DMS153 treated with DMSO at 0.1 percent for 48 hours (cell line): ENCODE measurements around the gene MAPK8IP3.

Experiments
- DNase-seq: peaks from one replicate; lab custom pipeline; 2025; ENCODE audit not compliant: unreplicated experiment; lab: John Stamatoyannopoulos, UW

The MAPK8IP3 gene

DNA sequence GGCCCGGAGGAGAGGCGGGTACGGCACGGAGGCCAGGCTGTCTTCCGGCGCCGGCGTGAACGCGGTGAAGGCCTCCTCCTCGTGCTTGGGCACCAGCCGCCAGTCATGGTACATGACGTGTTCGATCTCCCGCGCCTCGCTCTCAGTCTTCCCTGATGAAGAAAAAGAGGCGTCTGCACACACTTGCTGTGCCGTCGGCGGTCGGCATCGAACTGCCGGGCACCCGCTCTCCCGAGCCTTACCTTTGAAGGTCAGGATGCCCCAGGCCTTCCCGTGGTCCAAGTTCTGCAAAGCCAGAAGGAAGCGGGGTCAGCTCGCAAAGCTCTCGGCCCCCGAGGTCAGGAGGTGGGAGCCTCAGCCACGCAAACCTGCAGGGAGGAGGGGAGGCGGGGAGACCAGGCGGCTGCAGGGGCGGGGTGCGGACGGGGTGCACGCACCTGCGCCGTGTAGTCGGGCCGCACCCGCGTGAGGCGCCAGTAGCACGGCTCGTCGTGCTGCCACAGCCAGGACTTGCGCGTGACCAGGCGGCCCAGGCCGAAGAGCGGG lies 66.4 kb downstream of the MAPK8IP3 start, which contains the start of gene EME2:
Gene EME2 (plus strand): TSS at position 449 of the 546 bp plus-strand sequence. CDS start 418 bp downstream, outside the sequence.
- no peak for DNase-seq

DNA sequence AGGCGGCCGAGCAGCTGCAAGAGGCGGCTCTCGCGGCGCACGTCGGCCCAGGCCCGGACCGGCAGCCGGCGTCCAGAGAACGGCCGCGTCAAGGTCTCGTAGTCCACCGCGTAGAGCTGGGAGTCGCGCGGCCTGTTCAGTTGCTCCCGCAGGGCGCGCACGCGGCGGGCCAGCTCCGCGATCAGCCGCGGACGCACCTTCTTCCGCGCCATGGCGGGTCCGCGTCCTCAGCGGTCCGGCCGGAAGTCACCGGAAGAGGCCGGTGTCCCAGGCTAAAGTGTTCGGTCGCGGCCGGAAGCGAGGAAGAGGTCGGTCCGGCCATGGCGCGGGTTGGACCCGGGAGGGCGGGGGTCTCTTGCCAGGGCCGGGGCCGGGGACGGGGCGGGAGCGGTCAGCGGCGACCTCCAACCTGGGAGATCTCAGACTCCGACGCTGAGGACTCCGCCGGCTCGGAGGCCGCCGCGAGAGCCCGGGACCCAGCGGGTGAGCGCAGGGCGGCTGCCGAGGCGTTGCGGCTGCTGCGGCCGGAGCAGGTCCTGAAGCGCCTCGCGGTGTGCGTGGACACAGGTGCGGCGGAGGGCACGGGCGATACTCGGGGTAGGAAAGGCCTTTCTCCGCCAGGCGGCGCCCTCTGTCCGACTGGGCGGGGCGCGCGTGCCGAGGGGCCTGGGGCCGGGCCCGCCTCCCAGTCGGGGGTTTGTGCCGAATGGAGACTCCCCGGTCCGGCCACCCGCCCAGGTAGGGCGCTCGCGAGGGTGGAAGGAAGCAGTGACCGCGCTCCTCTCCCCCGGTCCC lies 67.1 kb downstream of the MAPK8IP3 start, which contains the start of gene MRPS34:
Gene MRPS34 (minus strand): TSS at position 227 of the 795 bp plus-strand sequence. CDS start 15 bp downstream, at position 212.
- peak; percentile 75 for DNase-seq

DNA sequence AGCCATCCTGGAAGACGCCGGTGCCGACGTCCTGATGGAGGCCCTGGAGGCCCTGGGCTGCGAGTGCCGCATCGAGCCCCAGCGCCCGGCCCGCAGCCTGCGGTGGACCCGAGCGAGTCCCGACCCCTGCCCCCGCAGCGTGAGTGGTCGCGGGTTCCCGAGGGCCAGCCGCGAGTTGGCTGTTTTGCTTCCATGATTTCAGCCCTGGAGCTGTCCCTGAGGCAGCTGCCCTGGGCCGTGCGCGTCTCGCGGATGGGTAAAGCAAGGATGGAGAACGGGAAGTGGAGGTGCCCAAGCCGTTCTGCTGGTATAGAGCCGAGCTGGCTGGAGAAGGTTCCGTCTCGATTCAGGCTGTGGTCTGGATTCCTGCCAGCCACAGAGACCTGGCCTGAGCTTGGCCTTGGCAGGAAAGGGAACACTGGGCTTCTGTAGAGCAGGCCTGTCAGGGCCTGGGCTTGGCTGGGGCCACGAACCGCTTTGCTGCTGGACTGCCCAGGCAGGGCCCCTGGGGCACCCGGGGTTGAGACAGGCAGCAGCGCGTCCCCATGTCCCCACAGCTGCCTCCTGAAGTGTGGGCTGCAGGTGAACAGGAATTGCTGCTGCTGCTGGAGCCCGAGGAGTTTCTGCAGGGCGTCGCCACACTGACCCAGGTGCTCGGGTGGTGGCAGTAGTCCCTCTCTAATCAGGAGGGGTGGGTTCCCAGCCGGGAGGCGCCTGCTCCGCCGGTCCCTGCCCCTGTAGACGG lies 67.9 kb downstream of the MAPK8IP3 start:
- no peak for DNase-seq

DNA sequence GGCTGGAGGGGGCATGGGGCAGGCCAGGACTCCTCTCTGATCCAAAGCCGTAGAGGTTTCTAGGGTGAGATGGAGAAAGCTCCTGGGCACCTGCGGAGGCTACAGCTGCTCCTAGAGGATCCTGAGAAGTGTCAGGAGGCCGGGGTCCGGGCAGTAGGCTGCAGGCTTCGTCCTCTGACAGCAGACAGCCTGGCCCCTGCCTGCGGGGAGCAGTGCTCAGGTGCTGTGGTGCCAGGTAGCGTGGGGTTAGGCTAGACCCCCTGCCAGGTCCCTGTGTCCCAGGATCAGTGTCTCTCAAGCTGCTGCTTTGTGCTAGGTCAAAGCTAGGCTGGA lies 68.4 kb downstream of the MAPK8IP3 start:
- DNase-seq: no peak

DNA sequence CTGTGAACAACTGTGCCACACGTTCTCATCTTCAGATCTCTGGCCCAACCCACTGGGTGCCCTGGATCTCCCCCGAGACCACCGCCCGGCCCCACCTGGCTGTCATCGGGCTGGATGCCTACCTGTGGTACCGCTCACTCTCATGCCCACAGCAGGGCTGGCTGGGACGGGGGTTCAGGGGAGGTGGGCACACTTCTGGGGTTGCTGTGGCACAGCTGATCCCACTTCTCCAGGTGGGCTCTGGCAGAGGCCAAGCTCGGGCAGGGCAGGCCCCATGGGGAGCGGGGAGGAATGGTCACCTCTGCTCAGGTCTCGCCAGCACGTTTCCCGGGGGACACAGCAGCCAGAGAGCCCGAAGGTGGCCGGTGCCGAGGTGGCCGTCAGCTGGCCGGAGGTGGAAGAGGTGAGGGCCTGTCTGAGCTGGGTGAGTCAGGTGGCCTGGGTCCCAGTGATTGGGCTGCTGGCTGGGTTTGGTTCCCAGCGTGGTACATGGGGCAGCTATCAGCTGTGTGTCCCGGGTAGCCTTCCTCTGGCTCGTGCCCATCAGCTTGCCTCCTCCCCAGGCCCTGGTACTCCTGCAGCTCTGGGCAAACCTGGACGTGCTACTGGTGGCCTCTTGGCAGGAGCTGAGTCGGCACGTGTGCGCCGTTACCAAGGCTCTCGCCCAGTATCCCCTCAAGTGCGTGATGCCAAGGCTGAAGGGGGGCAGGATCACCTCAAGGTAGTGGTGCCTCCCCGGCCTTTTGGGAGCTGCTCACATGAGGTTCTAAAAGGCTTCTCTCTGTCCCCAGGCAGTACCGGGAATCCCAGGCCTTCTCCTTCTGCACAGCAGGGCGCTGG lies 69.2 kb downstream of the MAPK8IP3 start:
- DNase-seq: no peak

DNA sequence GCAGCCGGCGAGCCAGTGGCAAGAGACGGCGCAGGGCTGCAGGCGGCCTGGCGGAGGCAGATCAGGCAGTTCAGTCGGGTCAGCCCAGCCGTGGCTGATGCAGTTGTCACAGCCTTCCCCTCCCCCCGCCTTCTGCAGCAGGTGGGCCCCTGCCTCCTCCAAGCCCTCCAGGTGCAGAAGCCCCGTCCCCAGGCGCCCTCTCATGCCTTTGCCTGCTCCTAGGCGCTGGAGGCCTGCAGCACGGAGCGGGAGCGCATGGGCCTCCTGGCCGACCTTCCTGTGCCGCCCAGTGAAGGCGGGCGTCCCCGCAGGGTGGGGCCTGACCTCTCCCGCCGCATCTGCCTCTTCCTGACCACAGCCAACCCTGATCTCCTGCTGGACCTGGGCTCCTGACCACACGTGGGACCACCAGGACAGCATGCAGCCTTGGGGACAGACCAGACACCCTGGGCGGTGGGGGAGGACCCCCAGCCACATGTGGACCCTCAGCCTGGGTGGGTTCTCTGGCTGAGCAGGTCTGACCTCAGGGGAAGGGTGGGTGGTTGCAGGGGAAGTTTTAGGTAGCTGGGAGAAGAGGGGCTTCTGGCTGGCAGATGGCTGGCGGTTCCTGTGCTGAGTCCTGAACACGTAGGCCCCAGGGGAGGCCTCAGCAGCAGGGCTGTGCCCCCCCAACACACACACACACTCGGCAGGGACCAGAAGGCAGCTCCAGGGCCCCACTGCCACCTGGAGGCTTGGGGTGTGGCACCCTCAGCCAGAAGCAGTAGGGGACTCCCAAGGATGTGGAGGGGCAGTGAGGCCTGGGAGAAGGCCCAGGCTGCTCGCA lies 70.1 kb downstream of the MAPK8IP3 start:
- DNase-seq: no peak

DNA sequence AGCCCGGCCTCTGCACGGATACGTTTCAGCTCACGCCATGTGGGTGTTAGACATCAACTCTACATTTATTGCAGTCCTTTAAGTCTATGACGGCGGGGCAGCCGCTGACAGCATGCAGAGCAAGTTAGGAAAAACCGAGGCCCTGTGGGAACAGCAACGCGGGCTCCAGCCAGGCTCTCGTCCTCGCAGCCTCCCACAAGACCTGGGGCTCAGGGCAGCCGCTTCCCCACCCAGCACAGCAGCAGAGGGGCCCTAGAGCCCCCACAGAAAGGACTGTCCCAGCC lies 70.6 kb downstream of the MAPK8IP3 start:
- no peak for DNase-seq

DNA sequence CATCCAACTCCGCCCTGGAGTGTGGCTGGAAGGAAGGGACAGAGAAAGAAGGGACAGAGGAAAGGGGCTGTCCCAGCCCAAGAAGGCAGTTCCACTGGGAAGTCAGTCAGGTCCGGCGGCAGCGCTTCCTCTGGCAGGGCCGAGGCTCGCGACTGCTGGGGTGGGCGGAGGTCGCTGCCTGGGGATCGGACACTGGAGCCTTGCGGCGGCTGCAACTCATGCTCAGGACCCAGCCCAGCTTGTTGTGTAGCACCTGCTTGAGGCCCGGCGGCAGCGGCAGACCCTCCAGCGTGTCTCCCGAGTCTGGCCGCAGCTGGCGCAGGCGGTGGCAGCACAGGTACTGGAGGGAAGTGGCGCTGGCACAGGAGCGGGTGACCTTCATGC lies 71.0 kb downstream of the MAPK8IP3 start:
- no peak for DNase-seq

DNA sequence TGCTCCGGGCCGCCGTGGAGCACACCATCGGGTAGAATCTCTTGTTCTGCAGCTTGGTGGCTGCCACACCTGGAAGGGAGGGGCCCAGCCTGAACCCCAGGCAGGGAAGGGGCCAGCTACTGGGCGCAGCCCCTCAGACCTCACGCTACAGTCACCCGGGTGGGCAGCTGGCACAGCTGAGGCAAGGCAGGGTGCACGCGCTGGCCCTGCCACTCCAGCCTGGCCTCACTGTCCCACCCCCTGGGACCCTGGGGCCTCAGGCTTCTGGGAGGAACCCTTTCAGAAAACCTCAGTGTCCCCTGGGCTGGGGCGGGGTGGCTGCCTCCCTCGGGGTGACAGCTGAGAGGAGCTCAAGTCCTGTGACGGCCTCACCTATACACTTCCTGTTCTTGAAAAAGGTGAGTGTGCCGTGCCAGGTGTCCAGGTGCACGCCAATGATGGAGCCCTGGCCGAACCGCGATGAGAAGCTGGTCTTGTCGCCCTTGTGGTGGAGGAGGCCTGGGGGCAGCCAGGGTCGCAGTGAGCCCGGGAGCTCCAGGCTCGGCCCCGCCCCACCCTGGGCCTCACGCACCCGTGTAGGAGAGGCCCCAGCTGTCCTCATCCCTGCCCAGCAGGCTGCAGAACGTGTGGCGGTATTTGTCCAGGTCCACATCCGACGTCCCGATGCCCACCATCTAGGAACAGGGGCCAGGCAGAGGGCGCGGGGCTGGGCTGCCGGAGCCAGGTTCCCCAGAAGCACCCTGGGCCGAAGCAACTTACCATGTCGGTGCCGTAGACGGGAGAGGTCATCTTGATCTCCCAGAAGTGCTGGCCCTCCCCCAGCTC lies 71.6 kb downstream of the MAPK8IP3 start:
- no peak for DNase-seq

DNA sequence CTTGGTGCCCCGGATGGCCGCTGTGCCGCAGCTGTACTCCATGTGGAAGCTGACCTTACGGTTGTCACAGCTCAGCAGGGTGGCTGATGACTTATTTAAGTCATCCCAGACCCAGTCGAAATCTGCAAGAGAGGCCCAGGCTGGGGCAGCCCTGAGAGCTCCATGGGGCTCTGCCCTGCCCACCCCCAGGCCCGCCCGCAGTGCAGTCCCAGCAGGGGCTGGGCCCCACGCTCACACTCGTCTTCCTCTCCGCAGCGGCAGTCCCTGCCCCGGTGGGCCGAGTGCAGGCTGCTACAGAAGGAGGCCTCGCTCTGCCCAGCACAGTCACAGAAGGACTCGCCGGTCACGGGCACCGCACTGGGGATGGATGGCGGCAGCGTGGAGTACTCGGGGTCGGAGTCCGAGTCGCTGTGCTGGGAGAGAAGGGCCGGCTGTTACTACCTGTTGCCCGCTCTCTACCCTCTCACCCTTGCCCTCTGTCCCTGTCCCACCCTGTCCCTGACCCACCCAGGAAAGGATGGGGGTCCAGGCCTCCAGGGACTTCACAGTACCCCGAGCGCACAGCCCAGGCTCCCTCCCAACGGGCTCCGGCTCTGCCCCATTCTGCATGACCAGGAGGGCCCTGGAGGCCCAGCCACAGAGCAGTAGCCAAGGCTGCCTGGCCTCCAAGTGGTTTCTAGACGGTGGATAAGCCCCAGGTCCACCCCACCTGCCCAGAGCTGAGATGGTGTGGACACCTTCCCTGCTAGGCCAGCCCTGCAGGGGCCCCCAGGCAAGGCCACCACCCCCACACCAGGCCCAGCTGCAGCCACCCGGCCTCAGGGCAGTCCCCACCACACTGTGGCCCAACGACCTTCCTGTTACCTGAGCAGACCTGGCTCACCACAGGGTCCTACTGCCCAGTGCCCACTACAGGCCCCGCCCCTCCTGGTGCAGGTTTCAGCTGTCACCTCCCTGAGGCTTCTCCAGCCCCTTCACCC lies 72.5 kb downstream of the MAPK8IP3 start:
- DNase-seq: no peak

DNA sequence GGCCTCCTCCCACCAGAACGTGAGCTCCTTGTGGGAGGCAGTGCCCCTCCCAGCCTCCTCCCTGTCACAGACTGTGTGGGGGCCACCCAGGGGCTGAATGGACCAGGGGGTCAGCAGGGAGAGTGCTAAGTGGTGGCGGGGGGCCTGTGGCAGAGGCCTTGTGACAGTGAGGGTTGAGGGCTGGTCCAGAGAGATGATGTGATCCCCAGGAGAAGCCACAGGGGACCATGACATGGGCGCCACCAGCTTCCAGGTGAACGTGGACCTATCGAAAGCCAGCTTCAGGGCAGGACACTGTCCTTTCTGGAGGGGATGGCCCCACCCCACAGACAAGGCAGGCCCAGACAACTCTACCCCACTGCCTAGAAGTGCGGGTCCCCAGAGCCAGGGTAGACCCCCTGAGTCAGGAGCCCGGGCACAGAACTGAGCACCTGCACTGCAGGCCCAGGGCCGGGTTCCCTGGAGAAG lies 73.3 kb downstream of the MAPK8IP3 start:
- no peak for DNase-seq

DNA sequence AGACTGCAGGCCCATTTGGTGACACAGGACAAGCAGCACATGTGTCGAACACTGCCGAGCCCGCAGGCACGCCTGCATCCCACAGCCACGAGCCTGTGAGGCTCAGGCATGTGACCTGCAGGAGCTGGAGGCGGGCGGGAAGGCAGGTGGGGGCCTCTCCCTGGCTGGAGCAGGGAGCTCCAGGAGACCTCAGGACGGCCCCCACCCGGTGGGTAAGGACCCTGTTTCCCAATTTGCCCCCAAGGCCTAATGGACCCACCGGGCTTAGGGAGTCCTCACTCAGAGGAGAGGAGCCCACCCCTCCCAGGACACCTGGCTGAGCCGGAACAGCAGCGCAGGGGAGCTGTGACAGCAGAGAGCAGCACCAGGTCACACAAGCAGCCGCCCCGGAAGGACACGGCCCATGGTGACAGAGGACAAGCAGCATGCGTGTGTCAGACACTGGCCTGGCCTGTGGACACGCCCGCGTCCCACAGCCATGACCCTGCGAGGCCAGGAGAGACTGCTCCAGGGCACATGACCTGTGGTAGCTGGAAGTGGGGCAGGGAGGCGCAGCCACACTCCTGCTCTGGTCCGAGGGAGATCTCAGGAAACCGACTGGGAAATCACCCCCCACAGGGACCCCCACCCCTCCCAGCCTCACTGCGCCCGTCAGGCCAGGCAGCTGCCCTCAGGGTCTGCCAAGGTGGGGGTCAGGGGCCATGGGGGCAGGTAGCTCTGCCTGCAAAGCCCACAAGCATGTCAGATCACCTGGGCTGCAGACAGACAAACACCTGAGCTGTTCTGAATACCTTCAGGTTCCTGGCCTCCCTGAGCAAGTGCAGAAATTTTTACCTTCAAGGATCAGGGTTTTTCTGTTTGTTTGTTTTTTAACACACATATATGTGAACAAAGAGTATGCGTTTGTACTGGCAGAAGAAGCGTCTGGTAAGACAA lies 74.0 kb downstream of the MAPK8IP3 start:
- DNase-seq: no peak

DNA sequence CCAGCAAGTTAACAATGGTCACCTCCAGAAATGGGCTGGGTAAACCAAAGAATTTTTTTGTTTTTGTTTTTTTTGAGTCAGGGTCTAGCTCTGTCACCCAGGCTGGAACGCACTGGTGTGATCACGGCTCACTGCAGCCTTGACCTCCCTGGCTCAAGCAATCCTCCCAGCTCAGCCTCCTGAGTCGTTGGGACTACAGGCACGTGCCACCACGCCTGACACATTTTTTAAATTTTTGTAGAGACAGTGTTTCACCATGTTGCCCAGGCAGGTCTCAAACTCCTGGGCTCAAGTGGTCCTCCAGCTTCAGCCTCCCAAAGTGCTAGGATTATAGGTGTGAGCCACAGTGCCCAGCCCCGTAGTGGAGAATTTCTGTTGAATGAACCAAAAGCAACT lies 74.7 kb downstream of the MAPK8IP3 start:
- no peak for DNase-seq

DNA sequence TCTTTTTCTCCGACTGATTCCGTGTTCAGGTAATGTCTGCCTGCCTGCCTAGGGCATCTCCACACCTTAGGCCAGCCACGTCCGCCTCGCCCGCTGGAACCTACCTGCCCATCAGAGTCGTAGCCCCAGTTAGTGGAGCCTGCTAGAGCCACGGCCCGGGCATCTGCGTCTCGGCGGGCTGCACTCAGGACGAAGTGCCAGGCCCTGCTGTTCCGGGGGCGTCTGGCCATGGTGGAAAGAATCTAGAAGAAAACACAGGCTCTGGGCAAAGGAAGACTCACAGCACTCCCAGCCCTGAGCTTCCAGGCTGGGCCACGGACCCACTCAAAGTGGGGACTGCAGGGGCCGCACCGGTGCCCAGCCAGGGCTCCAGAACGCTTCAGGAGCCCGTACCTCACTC lies 75.3 kb downstream of the MAPK8IP3 start:
- DNase-seq: no peak

DNA sequence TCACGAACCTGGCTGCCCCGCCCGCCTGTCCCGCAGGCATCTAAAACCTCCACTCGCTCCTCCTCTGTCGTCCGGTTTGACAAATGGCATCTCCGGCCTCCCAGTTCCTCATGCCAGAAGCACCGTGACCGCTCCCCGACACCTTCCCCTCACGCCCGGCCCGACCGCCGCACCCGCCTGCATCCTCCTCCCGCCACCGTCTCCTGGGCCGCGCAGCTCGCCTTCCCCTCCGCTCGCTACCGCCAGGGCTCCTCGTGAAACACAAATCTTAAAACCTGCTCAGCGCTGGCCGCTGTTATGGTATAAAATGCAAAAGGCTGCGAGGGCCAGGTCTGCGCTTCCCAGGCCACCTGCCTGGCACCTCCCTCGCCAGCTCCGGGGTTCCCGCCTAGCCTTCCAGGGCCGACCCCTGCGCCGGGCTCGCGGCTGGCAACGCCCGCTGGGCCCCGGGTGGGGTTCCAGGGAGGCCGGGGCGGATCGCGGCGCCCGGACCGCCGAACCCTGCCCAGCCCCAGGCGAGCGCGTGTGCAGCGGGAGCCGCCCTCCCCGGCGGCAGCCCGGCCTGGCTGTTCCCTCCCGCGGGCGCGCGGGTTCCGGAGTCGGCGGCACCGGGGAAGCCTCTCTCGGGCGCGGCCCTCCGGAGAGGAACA lies 75.9 kb downstream of the MAPK8IP3 start:
- DNase-seq: no peak

DNA sequence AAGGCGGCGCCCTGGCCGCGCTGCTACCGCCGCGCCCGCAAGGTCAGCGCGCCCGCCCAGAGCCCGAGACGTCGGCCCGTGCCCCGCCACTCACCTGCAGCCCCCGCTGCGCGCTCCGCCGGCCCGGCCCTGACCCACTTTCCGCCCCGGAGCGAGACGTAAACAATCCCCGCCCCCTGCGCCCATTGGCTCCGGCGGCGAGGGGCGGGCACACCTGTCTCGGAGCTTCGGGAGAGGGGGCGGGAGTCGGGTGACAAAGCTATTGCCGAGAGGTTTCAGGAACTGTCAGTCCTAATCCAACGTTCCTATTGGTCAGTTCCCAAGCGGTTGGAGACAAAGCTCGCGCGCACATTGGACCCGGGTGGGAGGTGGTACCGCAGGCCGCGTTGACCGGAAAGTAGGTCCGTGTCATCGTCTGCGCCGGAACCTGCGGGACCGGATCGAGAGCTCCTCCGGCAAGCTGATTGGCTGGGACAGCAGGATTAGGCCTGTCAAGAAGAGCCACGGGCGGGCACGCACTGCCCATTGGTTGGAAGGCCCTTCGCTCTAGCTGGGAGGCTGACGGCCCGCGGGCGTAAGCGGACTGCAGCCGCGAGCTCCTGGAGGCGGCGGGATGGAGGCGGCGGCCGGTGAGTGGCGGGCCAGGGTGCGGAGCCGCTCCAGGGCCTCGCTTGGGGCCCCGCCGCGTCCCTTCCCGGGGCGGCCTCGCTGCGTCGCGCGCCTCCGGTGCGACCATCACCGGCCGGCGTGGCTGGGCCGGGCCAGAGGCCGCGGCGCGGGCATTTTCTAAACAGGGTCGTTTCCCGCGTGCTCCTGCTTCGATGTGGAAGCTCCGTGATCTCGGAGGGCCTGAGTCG lies 76.6 kb downstream of the MAPK8IP3 start, which contains the start of the genes NUBP2 and SPSB3:
Gene NUBP2 (plus strand): TSS at position 553 of the 857 bp plus-strand sequence. CDS start 61 bp downstream, at position 614.
Gene SPSB3 (minus strand): TSS at position 164 of the 857 bp plus-strand sequence. CDS start 1,088 bp downstream, outside the sequence.
- peak; percentile 99 for DNase-seq
